HG03175 (cell line): ENCODE measurements around the gene ADGRA1.

Experiments used
- ATAC-seq: cut with Tn5 transposase; IDR thresholded peaks from one replicate; pipeline ENCODE4 v1.9.1; 2021; ENCODE audit warnings: mild to moderate bottlenecking, moderate library complexity; ENCODE audit not compliant: unreplicated experiment

The ADGRA1 gene

GRCh38 chr10:133075346-133076137, 12.2 kb upstream of the ADGRA1 start:
- no peak for ATAC-seq

GRCh38 chr10:133076274-133077038, 11.3 kb upstream of the ADGRA1 start:
- ATAC-seq, result no peak

- no peak for ATAC-seq
Observed at GRCh38 chr10:133079836-133080682, 7.7 kb upstream of the ADGRA1 start.

GRCh38 chr10:133080683-133081040, 7.1 kb upstream of the ADGRA1 start:
- no peak for ATAC-seq

- ATAC-seq, result no peak
Observed at GRCh38 chr10:133081636-133082035, 6.1 kb upstream of the ADGRA1 start.

GRCh38 chr10:133082685-133083421, 4.9 kb upstream of the ADGRA1 start:
- no peak for ATAC-seq

GRCh38 chr10:133083422-133084100, 4.2 kb upstream of the ADGRA1 start:
- no peak for ATAC-seq

- no peak for ATAC-seq
Observed at GRCh38 chr10:133084491-133084890, 3.2 kb upstream of the ADGRA1 start.

GRCh38 chr10:133085251-133086125, 2.2 kb upstream of the ADGRA1 start:
- ATAC-seq, result no peak

GRCh38 chr10:133086247-133086646, 1.5 kb upstream of the ADGRA1 start:
- ATAC-seq, result no peak

- ATAC-seq, result no peak
Observed at GRCh38 chr10:133087045-133087678, 562 bp upstream of the ADGRA1 start.

- no peak for ATAC-seq
Observed at GRCh38 chr10:133088179-133088955, 643 bp downstream of the ADGRA1 start.

- ATAC-seq, result no peak
Observed at GRCh38 chr10:133088956-133089800, 1.5 kb downstream of the ADGRA1 start.

- no peak for ATAC-seq
Observed at GRCh38 chr10:133090101-133090500, 2.4 kb downstream of the ADGRA1 start.

GRCh38 chr10:133090654-133091053, 2.9 kb downstream of the ADGRA1 start:
- no peak for ATAC-seq

- no peak for ATAC-seq
Observed at GRCh38 chr10:133091316-133091715, 3.6 kb downstream of the ADGRA1 start.

GRCh38 chr10:133093291-133093690, 5.6 kb downstream of the ADGRA1 start:
- no peak for ATAC-seq
